Common myeloid progenitor, CD34-positive (primary cell): ENCODE measurements around the gene EHD2.

ENCODE experiments used
- CTCF ChIA-PET: fragments of 350-600 bp; sonication (Branson Sonifier 250); formaldehyde crosslinking; loops from one replicate; lab custom pipeline; 2021; ENCODE audit warnings: antibody characterized with exemption; lab: Charles Lee
- POLR2A ChIA-PET: fragments of 350-600 bp; sonication (Branson Sonifier 250); formaldehyde crosslinking; loops from one replicate; lab custom pipeline; 2021; ENCODE audit warnings: antibody characterized with exemption; lab: Charles Lee
- DNase-seq, 3 donors: peaks; one replicate each; pipeline versions ENCODE4 v3.0.0 to v3.0.0-alpha.2; 2013
- H3K27ac ChIP-seq, 2 experiments: 1 replicate in 1 of 2; 2 replicates in 1 of 2; pipeline ENCODE4 v1.7.0; 2013; ENCODE audit warnings: inconsistent platforms in 2 of 2, low read length in 2 of 2, mild to moderate bottlenecking in 2 of 2, low read depth in 1 of 2, moderate library complexity in 1 of 2; ENCODE audit not compliant: severe bottlenecking in 2 of 2, insufficient read depth in 1 of 2, poor library complexity in 1 of 2
- H3K27me3 ChIP-seq, 5 experiments: replicated peaks in 2 of 5; 1 replicate in 3 of 5; 2 replicates in 2 of 5; pipeline versions ENCODE4 v1.6.1 to v1.7.0; 2013; ENCODE audit warnings: low read length in 4 of 5, mild to moderate bottlenecking in 2 of 5, moderate library complexity in 2 of 5, inconsistent platforms in 1 of 5; ENCODE audit not compliant: insufficient read depth in 5 of 5, control insufficient read depth in 4 of 5
- H3K36me3 ChIP-seq, 4 experiments: 1 replicate in 2 of 4; 2 replicates in 2 of 4; pipeline versions ENCODE4 v1.6.1 to v1.7.0; 2013; ENCODE audit warnings: low read length in 3 of 4, control low read depth in 1 of 4, mild to moderate bottlenecking in 1 of 4; ENCODE audit not compliant: control insufficient read depth in 4 of 4, insufficient read depth in 4 of 4
- H3K4me1 ChIP-seq, 4 experiments: 1 replicate in 3 of 4; 2 replicates in 1 of 4; pipeline versions ENCODE4 v1.6.1 to v1.7.1; 2013; ENCODE audit warnings: low read length in 3 of 4, mild to moderate bottlenecking in 3 of 4, control low read depth in 1 of 4, inconsistent platforms in 1 of 4, moderate library complexity in 1 of 4; ENCODE audit not compliant: control insufficient read depth in 4 of 4, insufficient read depth in 4 of 4; ENCODE audit errors: control extremely low read depth in 1 of 4
- H3K4me3 ChIP-seq, 7 experiments: 1 replicate in 4 of 7; 2 replicates in 3 of 7; pipeline versions ENCODE4 v1.5.1 to v1.7.0; 2013; ENCODE audit warnings: mild to moderate bottlenecking in 7 of 7, low read length in 6 of 7, moderate library complexity in 6 of 7, inconsistent platforms in 2 of 7, low read depth in 2 of 7, control low read depth in 1 of 7; ENCODE audit not compliant: insufficient read depth in 4 of 7, control insufficient read depth in 1 of 7; ENCODE audit errors: extremely low read depth in 1 of 7
- H3K9me3 ChIP-seq, 5 experiments: 1 replicate in 4 of 5; 2 replicates in 1 of 5; pipeline versions ENCODE4 v1.6.1 to v1.7.1; 2013; ENCODE audit warnings: low read length in 4 of 5, mild to moderate bottlenecking in 2 of 5, inconsistent platforms in 1 of 5, low read depth in 1 of 5, moderate library complexity in 1 of 5; ENCODE audit not compliant: control insufficient read depth in 4 of 5, insufficient read depth in 2 of 5; ENCODE audit errors: control extremely low read depth in 1 of 5
- WGBS: methylation state at CpG from one replicate; pipeline ENCODE4 v1.1.5; 2013; ENCODE audit not compliant: insufficient coverage; 5-methylcytosine and 5-hydroxymethylcytosine counted together

Gene EHD2

GRCh38 chr19:47687906-47688305 lies 25.3 kb upstream of the EHD2 start:
- POLR2A ChIA-PET: no interaction called here
- H3K4me1 ChIP-seq: no peaks in the 10 kb centered on the region
- no peak overlapping the region for H3K27ac ChIP-seq
- H3K4me3 ChIP-seq: no peak overlapping the region
- CTCF ChIA-PET: no interaction called here
- peaks cover 11 to 25% (median 16%) of the 10 kb centered on the region in 4 experiments for H3K36me3 ChIP-seq
- peaks cover 0 to 2% (median 0%) of the 10 kb centered on the region in 5 experiments for H3K9me3 ChIP-seq
- WGBS: 100% methylated on average over 7 of the region's 7 CpGs
- no peak for DNase-seq
- no peaks in the 10 kb centered on the region for H3K27me3 ChIP-seq

- 98% methylated on average over 4 of the region's 5 CpGs for WGBS
- Histone ChIP-seq H3K9me3 (peaks cover 0 to 2% (median 0%) of the 10 kb centered on the region in 5 experiments), H3K27ac (no peak overlapping the region), H3K4me3 (no peak overlapping the region), H3K27me3 (no peaks in the 10 kb centered on the region), H3K4me1 (no peaks in the 10 kb centered on the region), H3K36me3 (peaks cover 9 to 28% (median 14%) of the 10 kb centered on the region in 4 experiments)
- ChIA-PET POLR2A (no interaction called here), CTCF (interaction anchor here (0.6 to 1.9 kb wide), 4 partner anchors 8 to 263 kb away, joined by 3 to 10 read pairs (median 5); no protein-coding TSS in a partner anchor)
- DNase-seq: no peak
Measured at GRCh38 chr19:47691090-47691489, 22.1 kb upstream of the EHD2 start.

- no peak for DNase-seq
- CTCF ChIA-PET: interaction anchor here (1.5 kb wide), 1 partner anchor 176 kb away, joined by 3 read pairs; no protein-coding TSS in a partner anchor
- Histone ChIP-seq H3K36me3 (peaks cover 9 to 28% (median 14%) of the 10 kb centered on the region in 4 experiments), H3K4me1 (no peaks in the 10 kb centered on the region), H3K27ac (no peak overlapping the region), H3K4me3 (no peak overlapping the region), H3K9me3 (peaks cover 0 to 2% (median 0%) of the 10 kb centered on the region in 5 experiments), H3K27me3 (no peaks in the 10 kb centered on the region)
- WGBS: 100% methylated on average over 4 of the region's 7 CpGs
- POLR2A ChIA-PET: no interaction called here
Measured at GRCh38 chr19:47691782-47692181, 21.4 kb upstream of the EHD2 start.

- H3K27me3 ChIP-seq: no peaks in the 10 kb centered on the region
- no peak overlapping the region for H3K27ac ChIP-seq
- WGBS: 96% methylated on average over 17 of the region's 17 CpGs
- no peak overlapping the region for H3K4me3 ChIP-seq
- H3K36me3 ChIP-seq: peaks cover 10 to 28% (median 14%) of the 10 kb centered on the region in 4 experiments
- no peaks in the 10 kb centered on the region for H3K4me1 ChIP-seq
- no peak for DNase-seq
- H3K9me3 ChIP-seq: peaks cover 0 to 2% (median 0%) of the 10 kb centered on the region in 5 experiments
- CTCF ChIA-PET: interaction anchor here (0.6 to 1.5 kb wide), 2 partner anchors 177 to 405 kb away, joined by 3 read pairs; no protein-coding TSS in a partner anchor
- POLR2A ChIA-PET: no interaction called here
Measured at GRCh38 chr19:47693489-47693888, 19.7 kb upstream of the EHD2 start.

GRCh38 chr19:47693903-47694302 lies 19.3 kb upstream of the EHD2 start:
- DNase-seq: no peak
- POLR2A ChIA-PET: no interaction called here
- Histone ChIP-seq H3K27me3 (no peaks in the 10 kb centered on the region), H3K9me3 (peaks cover 0 to 2% (median 0%) of the 10 kb centered on the region in 5 experiments), H3K4me3 (no peak overlapping the region), H3K36me3 (peaks cover 10 to 33% (median 16%) of the 10 kb centered on the region in 4 experiments), H3K27ac (no peak overlapping the region), H3K4me1 (no peaks in the 10 kb centered on the region)
- CTCF ChIA-PET: no interaction called here
- 100% methylated on average over 1 of the region's 14 CpGs for WGBS

GRCh38 chr19:47694466-47695273 lies 18.6 kb upstream of the EHD2 start:
- POLR2A ChIA-PET: no interaction called here

More at GRCh38 chr19:47694466-47695273, 18.6 kb upstream of the EHD2 start:
- CTCF ChIA-PET: interaction anchor here (1.8 kb wide), 1 partner anchor 258 kb away, joined by 5 read pairs; no protein-coding TSS in a partner anchor
- Histone ChIP-seq H3K27me3 (no peaks in the 10 kb centered on the region), H3K36me3 (peaks cover 10 to 38% (median 18%) of the 10 kb centered on the region in 4 experiments), H3K4me3 (no peak overlapping the region), H3K9me3 (peaks cover 0 to 2% (median 0%) of the 10 kb centered on the region in 5 experiments), H3K27ac (no peak overlapping the region), H3K4me1 (no peaks in the 10 kb centered on the region)
- over 99% methylated on average over 19 of the region's 28 CpGs for WGBS
- DNase-seq: no peak
